ENCODE measurements around the gene SEBOX. TPM values are rescaled to one million over a fixed set of nuclear protein-coding genes. Genes with fewer than 3 reads are reported as not detected.

Gene SEBOX
- total and polyA plus RNA-seq, 2 of the 8 experiments (the other 6 are each of a cell fraction or from before 2014, with no cell fraction given): not detected

- WGBS, 2 experiments (ENCODE audit: extremely low coverage in 1 of 2, insufficient coverage in 1 of 2, insufficient read length in 1 of 2, insufficient replicate concordance in 2 of 2, low coverage in 1 of 2, low lambda C conversion rate in 2 of 2, missing lambda C conversion rate in 1 of 2): 85% methylated on average over 20 of the region's 21 CpGs; no CpG with 5 or more reads in 1 of the 2 experiments
- CTCF ChIA-PET (ENCODE audit: partially characterized antibody): interaction anchor here (0.8 to 2.8 kb wide), 8 partner anchors 10 to 181 kb away, joined by 3 to 10 read pairs (median 4); no protein-coding TSS in a partner anchor
Measured at GRCh38 chr17:28367641-28368305, 2.8 kb upstream of the SEBOX start.

More at GRCh38 chr17:28367641-28368305, 2.8 kb upstream of the SEBOX start:
- Histone ChIP-seq H3K27me3 (replicated peaks in 1 of 4; ENCODE audit: control insufficient read depth in 3 of 4, extremely low read depth in 1 of 4, insufficient read depth in 3 of 4, low read length in 3 of 4) (peaks cover 5 to 9% (median 8%) of the 10 kb centered on the region in 4 experiments; a peak in 6 of 7 replicates), H3K79me2 (ENCODE audit: control insufficient read depth in 1 of 2, insufficient read depth in 2 of 2, low read length in 2 of 2) (no peaks in the 10 kb centered on the region), H3K18ac (ENCODE audit: extremely low read depth, low read length) (no peak overlapping the region), H4K5ac (ENCODE audit: insufficient read length, low read depth, low read length) (no peak overlapping the region), H2BK5ac (ENCODE audit: low read depth, low read length) (no peak overlapping the region), H2AFZ (ENCODE audit: low read length) (no peak overlapping the region), H3K23ac (ENCODE audit: insufficient read length) (no peak overlapping the region), H2BK12ac (ENCODE audit: low read depth, low read length) (no peak overlapping the region), H3K14ac (ENCODE audit: insufficient read length) (no peak overlapping the region), H2BK15ac (ENCODE audit: low read length) (no peak overlapping the region), H2AK5ac (ENCODE audit: low read depth, low read length) (0 out of 2 replicates have a peak overlapping the region, but pooled peaks have one; percentile 65), H3K4me1 (replicated peaks in 1 of 4; ENCODE audit: control insufficient read depth in 3 of 4, insufficient read depth in 4 of 4, low read length in 3 of 4) (peaks cover 3 to 16% (median 9%) of the 10 kb centered on the region in 4 experiments; a peak in 6 of 7 replicates), H3K4me2 (ENCODE audit: insufficient read depth in 1 of 2, low read depth in 2 of 2, low read length in 2 of 2) (no peak overlapping the region), H2BK120ac (replicated peaks; ENCODE audit: low read depth, low read length) (no peak overlapping the region), H3K9me3 (ENCODE audit: insufficient read depth in 2 of 2, low read depth in 1 of 2, low read length in 1 of 2) (no peaks in the 10 kb centered on the region), H3K9ac (replicated peaks in 1 of 4; ENCODE audit: extremely low read depth in 1 of 4, low read depth in 3 of 4, low read length in 3 of 4) (no peak overlapping the region), H3K27ac (ENCODE audit: low read depth, low read length) (no peak overlapping the region), H3K79me1 (ENCODE audit: low read depth, low read length) (no peaks in the 10 kb centered on the region), H4K91ac (replicated peaks; ENCODE audit: insufficient read length, low read length) (no peak overlapping the region), H4K8ac (ENCODE audit: extremely low read depth, insufficient read depth, low read length) (no peak overlapping the region), H3K36me3 (ENCODE audit: control insufficient read depth in 2 of 4, insufficient read depth in 4 of 4, low read length in 3 of 4) (peaks cover 0 to 2% (median under 1%) of the 10 kb centered on the region in 4 experiments; a peak in 1 of 8 replicates), H2BK20ac (ENCODE audit: low read length) (no peak overlapping the region), H3K4me3 (ENCODE audit: extremely low read depth in 1 of 4, insufficient read depth in 2 of 4, low read depth in 3 of 4, low read length in 4 of 4) (no peak overlapping the region), H4K20me1 (replicated peaks in 1 of 2; ENCODE audit: control insufficient read depth in 1 of 2, insufficient read depth in 2 of 2, low read length in 2 of 2) (peaks cover 2 to 3% of the 10 kb centered on the region in 2 experiments), H3K56ac (replicated peaks; ENCODE audit: insufficient read length, low read depth, low read length) (peak overlapping the region; percentile 38), H3K4ac (replicated peaks; ENCODE audit: insufficient read length, low read depth, low read length) (no peak overlapping the region), H3K23me2 (ENCODE audit: low read depth, low read length) (peaks cover 16% of the 10 kb centered on the region; the same call in 1 of the 2 replicates)
- POLR2A ChIA-PET (ENCODE audit: partially characterized antibody): interaction anchor here (1.0 to 12.7 kb wide), 7 partner anchors 9 to 98 kb away, joined by 3 to 103 read pairs (median 5); partner anchors contain the start of genes IFT20, POLDIP2 and TNFAIP1
- no peak for FAIRE-seq
- DNase-seq (ENCODE audit: low read depth in 1 of 2, low spot score in 2 of 2): no peak
- no peak for TF ChIP-seq RNF2 (IDR thresholded peaks at IDR 0.05; ENCODE audit: borderline replicate concordance, low read depth, low read length, missing control alignments, poor library complexity, severe bottlenecking)
